NOMO-1 treated with dmso at 0.1 percent for 144 hours (cell line): ENCODE data around the gene KLK6.

Experiments
- DNase-seq: peaks from one replicate; lab custom pipeline; 2025; ENCODE audit not compliant: unreplicated experiment; lab: John Stamatoyannopoulos, UW

The KLK6 gene

DNA sequence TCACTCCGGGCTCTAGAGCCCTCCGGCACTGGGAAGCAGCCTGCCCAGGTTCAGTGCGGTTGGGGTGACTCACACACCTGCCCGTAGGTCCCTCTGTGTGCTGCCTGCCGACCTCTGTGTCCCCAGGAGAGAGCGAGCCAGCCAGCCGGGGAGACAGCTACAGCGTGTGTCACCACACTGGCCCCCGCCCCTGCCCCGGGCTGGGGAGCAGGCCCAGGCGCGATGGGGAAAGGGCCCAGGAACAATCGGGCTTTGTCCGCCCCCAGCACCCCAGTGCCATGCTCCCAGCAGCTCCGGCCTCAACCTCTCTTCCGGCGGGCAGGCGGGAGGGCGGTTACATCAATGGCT lies at the start of gene KLK6:
TSS of gene KLK6 (minus strand) at position 179 of the 348 bp plus-strand sequence. CDS start 1,487 bp downstream, outside the sequence.
- DNase-seq: no peak

DNA sequence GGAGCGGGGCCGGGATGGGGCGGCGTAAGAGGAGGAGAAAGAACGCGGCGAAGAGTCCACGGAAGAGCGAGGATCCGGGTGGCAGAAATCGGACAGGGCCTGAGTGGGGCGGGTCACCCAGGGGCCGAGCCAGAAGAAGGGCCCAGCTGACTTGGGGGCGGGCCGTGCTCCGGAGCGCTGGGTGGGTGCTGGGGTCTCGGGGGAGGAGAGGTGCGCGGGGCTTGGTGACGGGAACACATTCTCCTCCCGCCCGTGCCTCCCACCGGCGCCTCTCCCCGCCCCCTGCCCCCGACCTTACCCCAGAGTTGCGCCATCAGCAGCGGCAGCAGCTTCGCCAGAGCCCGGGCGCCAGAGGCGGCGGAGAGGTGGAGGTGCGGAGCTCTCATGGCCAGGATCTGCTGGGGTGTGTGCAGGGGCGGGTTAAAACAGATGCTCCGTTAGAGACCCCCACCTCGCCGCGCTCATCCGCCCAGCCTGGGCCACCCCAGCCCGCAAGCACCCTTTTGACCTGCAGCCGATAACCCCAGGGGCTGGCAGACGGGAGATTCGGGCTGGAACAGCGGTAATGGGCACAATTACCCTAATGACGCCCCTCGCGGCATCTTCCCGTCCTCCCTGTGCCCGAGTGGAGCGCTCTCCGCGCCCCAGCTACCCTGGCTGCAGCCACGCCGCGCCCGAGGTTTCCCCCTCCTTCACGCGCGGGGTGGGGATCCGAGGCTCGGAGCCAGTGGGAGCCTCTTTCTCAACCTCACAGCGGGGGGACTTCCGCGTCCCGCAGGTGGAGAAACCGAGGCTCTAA lies 49.6 kb upstream of the KLK6 start:
- DNase-seq: no peak

DNA sequence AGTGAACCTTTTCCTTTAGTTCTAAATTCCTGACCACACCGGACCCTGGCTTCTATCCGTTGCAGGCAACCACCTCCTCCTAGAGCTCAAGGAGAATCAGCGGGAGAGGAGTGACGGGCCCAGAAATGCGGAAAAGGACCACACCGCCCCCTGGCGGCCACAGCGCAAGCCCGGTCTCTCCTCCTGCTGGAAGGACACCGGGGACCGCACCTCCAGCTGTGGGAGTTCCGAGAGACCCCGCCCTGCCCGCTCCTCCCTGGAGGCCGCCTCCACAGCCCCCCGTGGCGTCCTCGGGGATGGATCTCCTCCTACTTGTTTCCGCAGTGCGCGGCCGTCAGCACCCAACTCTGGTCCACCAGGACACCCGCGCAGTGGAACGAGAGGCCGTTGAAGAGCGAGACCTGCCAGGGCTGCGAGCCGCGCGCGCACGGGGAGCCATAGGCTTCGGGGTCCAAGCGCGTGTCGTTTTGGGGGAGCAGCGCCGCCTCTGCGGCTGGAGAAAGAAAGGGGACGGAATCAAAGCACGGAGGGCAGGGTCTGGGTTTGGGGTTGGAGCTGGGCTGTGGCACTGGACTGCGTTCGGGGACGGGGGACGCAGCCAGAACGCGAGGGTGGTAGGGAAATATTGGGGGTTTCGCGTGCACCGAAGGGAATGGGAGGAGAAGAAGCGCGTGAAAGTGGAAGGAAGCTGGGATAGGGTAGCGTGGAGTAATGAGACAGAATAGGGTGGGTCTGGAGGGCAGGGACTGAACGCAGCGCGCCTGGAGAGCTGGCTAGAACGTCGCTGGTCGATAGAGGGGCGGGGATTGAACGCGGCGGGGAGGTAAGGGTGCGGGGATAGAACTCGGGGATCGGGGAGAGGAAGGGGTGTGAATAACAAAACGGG lies 47.6 kb upstream of the KLK6 start:
- peak; percentile 43 for DNase-seq

DNA sequence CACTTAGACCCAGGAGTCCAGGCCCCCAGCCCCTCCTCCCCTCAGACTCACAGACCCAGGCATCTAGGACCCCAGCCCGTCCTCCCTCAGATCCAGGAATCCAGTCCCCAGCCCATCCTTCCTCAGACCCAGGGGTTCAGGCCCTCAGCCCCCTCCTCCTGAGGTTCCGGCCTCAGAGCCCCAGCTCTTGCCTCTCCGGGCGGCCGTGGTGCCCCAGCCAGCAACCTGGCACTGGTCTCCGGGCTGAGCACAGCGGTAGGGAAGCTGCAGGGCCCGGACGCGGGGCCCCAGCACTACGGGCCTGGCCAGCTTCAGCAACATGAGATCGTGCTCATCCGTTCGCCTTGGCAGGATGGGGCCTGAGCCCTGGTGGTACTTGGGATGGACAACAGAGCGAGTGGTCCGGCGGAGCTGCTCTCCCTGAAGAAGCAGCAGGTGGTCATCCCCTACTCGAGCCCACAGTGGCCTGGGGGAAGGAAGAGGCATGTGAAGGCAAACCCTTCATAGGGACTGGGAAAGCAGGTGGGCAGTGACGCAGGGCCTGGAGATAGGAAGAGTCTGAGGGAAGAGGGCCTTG lies 46.4 kb upstream of the KLK6 start:
- DNase-seq: no peak

DNA sequence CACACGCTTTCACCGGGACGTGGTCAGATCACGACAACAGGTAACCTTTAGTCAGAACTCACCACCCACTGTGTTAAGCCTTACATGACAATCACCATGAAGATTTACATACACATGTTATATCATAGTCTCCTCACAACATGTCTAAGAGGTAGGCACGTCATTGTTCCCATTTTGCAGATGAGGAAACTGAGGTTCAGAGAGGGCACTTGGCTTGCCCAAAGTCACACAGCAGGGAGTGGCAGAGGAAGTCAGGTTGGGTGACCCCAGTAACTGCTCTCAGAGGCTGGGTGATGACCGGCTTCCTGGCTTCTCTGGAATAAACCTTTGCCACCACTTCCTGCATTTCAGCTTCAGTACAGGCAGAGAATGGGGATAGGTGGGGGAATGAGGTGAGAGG lies 44.9 kb upstream of the KLK6 start:
- DNase-seq: no peak

DNA sequence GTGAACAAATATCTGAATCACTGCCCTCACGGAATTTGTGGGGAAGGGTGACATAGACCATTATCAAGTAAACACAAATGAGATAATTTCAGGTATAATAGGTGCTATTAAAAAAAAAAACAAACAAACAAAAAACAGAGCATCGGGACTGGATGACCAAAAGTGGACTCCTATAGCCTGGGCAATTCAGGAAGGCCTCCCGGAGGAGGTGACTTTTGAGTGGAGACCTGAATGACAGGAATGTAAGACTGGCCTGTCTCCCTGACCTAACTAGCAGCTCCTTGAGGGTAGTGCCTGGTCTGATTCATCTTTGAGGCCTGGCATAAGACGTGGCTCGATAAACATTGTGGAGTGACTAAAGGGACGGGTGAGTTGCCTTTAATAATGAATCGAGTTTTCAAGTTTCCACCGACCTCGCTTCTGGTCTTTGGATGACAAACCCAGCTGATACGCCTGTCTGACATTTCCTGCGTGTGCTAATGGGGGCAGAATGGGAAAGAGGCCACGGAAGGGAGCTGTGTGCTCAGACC lies 43.3 kb upstream of the KLK6 start:
- no peak for DNase-seq

DNA sequence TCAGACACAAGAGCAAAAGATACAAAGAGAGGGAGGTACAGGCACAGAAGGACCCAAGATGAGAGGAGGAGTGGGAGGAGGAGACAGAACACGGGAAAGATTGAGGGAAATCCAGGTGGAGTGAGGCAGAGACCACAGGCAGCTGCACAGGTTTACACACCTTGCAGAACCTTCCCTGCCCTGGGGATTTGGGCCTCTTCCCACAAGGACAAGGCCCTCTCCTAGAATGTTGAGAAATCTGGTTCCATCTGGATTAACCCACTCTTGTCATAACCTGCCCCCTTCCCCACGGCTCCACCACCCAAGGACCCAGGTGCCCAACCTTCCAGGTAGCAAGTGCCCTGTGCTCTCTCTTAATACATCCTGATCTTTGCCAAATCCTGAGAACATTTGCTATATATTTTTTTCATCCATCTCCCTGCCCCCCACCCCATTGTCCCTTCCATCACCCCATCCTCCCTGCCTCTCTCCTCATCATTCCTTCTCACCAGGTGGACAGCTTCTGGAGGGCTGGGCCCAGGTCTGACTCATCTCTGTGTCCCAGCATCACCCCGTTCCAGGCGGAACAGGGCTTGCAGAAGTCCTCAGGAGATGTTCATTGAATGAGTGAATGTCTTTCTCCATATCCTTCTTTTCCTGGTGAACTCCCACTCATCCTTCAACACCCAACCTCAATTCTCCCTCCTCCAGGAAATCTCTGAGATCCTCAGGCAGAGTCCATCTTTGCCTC lies 40.8 kb upstream of the KLK6 start:
- DNase-seq: no peak

DNA sequence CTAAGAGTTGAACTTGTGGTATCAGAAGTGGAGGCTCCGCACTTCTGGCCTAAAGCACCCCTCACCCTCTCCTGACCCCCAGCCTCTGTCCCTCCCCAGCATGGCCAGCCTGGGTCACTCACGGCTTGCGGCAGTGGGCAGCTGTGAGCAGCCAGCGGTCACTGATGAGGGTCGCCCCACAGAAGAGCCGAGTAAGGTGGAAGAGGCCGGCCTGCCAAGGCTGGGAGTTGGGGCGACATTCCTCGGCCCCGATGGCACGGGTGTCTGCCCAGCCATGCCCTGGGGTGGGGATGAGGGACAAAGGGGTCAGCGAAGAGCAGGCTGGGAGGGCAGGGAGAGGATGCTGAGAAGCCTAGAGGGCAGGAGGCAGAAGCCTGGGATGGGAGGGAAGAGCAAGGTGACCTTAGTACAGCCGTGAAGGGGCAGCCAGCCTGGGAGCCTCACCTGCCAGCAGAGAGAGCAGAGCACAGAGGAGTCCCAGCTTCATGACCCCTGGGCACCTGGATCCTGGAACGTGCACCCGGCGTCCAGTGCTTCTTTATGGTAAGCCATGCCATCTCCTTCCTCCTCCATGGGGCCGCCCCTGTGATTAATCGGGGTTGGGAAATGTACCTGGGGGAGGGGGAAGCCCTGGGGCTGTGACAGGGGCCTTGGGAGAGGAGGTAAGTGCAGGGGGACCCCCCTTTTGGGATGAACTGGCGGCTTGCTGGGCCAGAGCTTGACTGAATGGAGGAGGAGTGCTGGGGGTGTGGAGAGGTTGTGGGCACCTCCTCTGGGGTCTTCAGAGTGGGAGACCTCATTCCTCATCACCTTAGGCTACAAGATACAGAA lies 39.9 kb upstream of the KLK6 start:
- DNase-seq: no peak

DNA sequence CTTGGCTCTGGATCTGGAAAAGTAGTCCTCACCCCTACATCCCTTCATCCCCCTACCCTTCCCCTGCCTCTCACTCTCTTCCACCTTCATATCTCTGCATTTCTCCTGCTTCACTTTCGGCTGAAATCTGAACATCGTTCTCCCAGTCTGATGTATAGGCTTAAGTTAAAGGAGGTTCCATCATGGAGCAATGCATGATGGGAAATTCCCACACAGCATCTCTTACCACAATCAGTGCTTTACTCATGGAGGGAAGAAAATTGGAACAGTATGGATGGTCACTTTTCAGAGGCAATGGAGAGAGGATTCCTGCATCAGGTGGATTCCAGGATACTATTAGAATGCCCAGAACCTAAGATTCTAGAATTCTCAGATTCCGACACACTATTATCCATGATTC lies 38.1 kb upstream of the KLK6 start:
- no peak for DNase-seq

DNA sequence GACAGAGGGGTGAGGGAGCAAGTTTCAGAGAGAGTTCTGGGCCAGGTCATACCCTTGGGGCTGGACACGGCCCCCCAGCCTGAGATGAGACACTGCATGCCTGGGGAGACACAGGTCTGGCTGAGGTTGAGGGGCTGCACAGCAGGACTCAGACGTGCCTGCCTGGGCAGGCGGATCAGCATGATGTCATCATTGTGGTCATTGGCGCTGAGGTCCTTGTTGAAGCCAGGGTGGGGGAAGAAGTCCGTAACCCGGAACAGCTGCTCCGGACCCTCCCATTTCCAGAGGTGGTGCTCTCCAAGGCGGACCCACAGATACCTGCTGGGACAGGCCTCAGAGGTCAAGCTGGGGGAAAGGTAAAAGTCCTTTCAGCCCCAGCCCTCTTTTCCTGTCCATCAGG lies 37.0 kb upstream of the KLK6 start:
- DNase-seq: no peak

DNA sequence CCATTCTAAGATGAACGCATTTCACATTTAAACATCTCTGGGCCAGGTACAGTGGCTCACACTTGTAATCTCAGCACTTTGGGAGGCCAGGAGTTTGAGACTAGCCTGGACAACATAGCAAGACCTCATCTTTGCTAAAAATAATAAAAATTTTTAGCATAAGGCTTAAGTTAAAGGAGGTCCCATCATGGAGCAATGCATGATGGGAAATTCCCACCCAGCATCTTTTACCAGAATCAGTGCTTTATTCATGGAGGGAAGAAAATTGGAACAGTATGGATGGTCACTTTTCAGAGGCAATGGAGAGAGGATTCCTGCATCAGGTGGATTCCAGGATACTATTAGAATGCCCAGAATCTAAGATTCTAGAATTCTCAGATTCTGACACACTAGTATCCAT lies 35.9 kb upstream of the KLK6 start:
- no peak for DNase-seq

DNA sequence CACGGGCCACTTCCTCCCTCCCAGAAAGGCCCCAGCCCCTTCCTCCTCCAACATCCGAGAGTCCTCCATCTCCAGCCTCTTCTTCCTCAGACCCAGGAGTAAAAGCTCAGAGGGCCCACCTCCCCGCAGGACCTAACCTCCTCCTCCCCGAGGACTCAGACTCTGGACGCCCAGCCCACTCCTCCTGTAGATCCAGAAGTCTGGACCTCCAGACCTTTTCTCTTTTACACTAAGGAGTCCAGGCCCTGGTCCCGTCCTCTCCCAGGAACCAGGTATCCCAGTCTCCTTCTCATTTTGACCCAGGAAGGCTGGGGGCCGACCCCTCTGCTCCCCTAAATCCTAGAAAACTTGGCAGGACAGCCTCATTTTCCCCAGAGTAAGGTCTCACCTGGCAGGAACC lies 33.9 kb upstream of the KLK6 start:
- DNase-seq: no peak

DNA sequence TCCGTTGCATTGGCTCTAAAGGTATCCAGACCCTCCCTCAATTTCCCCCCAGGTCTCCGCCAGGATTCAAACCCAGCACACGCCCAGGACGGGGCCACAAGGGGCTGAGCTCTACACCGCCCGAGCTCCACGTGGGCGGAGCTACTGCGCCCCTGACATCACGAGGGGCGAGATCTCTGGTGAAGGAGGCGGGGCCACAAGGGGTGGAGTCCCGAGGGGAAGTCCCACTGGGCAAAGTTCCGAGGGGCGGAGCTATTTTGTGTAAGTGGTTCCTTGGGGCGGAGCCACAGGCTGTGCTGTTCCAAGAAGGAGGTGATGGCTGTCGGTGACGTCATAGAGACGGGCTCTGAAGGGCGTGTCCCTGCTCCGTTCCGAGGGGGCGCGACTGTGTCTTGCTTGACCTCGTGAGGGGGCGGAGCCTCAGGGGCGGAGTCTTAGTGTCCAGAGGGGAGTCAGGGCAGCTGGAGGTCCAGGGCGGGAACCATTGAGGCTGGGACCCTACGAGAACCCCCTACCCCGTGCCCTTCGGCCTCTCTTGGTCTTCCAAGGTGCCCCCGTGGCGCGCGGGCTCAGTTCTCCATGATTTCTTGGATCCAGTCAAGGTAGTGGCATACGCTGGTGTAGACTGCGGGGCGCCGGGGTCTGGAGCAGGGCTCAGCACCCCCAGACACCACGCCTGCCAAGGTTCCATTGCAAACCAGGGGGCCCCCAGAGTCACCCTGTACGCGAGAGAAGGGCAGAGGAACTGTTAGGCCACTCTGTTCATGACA lies 33.3 kb upstream of the KLK6 start:
- DNase-seq: no peak

DNA sequence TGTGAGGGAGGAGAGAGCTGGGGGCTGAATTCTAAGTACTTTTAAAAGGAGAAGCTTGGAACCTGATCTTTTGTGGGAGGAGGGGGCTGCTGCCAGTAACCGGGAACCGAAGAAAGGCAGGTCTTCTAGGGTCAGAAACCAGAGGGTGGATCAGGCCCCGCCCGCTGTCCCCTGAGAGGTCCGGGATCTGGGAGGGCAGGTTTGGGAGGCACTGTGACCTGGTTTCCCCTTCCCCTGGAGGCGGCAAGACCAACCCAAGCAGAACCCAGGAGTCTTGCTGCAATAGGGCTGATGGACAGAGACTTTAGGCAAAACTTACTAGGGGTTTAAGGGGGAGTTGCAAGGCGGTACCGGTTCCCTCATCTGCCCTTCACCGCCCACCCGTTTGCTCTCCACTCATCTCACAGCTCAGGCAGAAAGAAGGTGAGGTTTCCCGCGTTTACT lies 32.7 kb upstream of the KLK6 start:
- no peak for DNase-seq

DNA sequence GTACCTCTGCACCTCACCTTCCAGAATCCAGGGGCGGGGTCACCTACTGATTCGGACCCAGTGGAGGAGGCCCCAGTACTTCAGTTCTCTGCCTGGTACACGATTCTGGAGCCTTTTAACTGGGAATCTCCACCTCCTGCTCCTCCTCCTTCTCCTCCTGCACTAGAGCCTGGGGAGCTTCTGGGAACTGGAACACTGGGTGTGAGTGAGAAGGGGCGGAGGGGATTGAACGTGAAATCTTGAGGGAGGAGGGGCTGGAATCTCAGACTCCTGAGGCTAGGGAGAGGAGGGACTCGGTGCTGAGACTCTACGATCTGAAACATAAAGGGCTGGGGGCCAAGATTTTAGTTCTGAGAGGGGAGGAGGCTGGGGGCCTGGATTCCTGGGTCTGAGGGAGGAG lies 32.1 kb upstream of the KLK6 start, which contains the start of gene KLK8:
TSS of gene KLK8 (minus strand) at position 90 of the 400 bp plus-strand sequence. CDS start 437 bp downstream, outside the sequence.
- DNase-seq: no peak

DNA sequence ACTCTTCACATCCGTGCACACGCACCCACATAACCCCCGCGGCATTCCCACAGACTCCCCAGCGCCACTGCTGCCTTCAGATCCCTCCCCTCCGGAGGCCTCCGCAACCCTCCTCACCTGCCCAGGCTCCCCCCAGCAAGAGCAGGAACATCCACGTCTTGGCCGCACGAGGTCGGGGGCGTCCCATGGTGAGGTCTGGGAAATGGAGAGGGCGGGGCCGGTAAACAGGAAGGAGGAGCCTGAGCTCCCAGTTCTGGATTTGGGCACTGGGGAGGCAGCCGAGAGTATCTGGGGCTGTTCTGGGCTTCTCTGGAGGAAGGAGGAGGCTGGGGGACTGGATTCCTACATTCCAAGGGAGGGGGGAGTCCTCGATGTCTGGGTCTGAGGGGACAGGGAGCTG lies 31.6 kb upstream of the KLK6 start:
- no peak for DNase-seq

DNA sequence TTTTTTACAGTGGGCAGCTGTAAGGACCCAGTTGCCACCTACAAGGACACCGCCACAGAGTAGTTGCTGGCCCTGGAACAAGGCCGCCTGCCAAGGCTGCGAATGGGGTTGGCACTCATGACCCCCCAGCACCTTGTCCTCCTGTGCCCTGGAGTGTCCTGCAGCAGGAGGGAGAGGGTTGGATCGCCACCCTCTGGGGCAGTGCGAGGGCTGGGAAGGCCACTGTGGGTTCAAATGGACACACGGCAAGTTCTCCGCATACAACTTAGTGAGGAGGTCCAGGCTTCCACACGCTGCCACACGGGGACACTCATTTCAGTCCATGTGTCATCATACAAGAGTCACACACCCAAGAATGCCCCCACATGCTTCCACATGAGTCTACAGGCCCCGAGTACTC lies 31.0 kb upstream of the KLK6 start:
- DNase-seq: no peak

DNA sequence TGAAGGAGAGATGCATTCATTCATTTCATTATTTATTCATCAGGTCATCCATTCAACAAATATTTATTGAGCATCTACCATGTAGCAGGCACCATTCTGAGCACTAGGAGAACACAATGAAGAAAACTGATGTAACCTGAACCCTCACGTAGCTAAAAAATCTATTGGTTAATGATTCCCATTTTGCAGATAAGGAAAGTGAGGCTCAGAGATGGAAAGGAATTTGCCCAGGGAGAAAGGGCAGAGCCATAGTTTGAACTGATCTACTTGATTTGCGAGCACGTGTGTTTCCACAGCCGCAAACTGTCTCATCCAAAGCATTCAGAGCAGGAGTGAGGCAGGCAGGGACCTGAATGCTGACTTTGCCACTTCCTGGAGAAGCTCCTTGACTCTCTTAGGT lies 29.3 kb upstream of the KLK6 start:
- DNase-seq: no peak

DNA sequence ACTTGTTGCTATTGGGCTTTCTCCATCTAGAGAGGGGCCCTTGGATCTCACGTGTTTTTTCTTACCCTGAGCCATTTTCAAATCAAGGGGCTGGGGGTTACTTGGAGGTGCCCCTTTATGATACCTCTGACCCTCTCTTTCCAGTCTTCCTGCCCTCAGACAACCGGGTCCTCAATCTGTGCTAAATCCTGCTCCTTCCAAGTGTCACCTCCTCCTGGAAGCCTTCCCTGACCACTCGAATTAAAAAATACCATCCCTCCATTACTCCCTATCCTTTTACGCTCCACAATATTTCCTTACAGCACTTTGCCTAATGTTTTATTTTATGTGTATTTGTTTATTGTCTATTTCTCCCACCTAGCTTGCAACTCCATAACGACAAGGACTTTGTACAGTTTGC lies 28.7 kb upstream of the KLK6 start:
- DNase-seq: no peak
